ENCODE measurements around the gene FYCO1.

The FYCO1 gene

DNA sequence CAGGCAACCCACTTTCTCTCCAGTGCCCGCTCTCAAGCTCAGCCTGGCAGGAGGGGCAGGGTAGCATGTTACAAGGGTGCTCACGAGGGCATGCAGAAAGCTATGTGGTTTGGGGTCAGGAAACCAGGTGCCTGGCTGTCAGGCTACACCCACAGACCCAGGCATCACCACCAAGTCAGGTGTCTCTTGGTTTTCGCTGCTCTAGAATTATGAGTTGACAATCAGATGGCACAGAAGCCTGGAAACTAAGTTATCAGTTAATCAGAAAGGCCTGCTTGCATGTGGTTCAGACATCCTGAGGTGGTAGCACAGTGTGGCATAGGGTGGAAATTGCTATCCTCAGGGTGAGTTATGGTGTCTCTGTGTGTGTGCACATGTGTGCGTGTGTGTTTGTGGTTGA, 125.5 kb downstream of the FYCO1 start:
- peaks cover 0 to 13% (median 0%) of the 10 kb centered on the region in 10 experiments; a peak in 4 of 20 replicates for H3K4me1 ChIP-seq
- no peak overlapping the region for H3K27ac ChIP-seq
- 0 out of 22 replicates have a peak, but pooled peaks cover 0 to 3% (median 0%) of the 10 kb centered on the region in 11 experiments for H3K9me3 ChIP-seq (replicated peaks in 1 of 11)
- no peaks in the 10 kb centered on the region for H3K36me3 ChIP-seq
- H3K4me3 ChIP-seq, result no peak overlapping the region
- no peaks in the 10 kb centered on the region for H4K20me1 ChIP-seq
- TF ChIP-seq Cebpa-rat (IDR thresholded peaks at IDR 0.05), result no peak
- no peak overlapping the region for H3K4me2 ChIP-seq
- no peak overlapping the region for H3K9ac ChIP-seq
- H3K27me3 ChIP-seq, result no peaks in the 10 kb centered on the region

DNA sequence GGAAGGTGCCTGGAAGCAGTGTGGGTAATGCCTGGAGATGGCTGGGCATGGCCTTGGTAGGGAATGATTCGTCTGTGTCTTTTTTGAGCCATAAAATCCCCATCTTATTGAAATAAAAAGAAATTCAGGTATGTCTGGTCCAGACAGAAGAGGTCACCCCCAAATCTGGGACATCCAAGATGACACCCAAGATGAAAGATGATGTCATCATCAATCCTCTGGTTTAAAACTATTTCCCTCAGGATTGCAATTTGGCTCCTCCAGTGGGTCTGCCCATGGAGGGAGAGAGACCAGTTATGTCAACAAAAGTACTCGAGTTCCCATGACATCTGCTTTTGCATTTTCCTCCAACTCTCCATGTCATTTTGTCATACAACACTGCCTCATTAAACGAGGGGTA, 126.0 kb downstream of the FYCO1 start:
- no peaks in the 10 kb centered on the region for H4K20me1 ChIP-seq
- H3K27me3 ChIP-seq, result no peaks in the 10 kb centered on the region
- 0 out of 22 replicates have a peak, but pooled peaks cover 0 to 3% (median 0%) of the 10 kb centered on the region in 11 experiments for H3K9me3 ChIP-seq (replicated peaks in 1 of 11)
- no peak overlapping the region for H3K4me3 ChIP-seq
- no peak overlapping the region for H3K9ac ChIP-seq
- no peak overlapping the region for H3K4me2 ChIP-seq
- no peaks in the 10 kb centered on the region for H3K36me3 ChIP-seq
- TF ChIP-seq Cebpa-rat (IDR thresholded peaks at IDR 0.05), result no peak
- H3K27ac ChIP-seq, result no peak overlapping the region
- H3K4me1 ChIP-seq, result peaks cover 0 to 17% (median 0%) of the 10 kb centered on the region in 10 experiments; a peak in 4 of 20 replicates

DNA sequence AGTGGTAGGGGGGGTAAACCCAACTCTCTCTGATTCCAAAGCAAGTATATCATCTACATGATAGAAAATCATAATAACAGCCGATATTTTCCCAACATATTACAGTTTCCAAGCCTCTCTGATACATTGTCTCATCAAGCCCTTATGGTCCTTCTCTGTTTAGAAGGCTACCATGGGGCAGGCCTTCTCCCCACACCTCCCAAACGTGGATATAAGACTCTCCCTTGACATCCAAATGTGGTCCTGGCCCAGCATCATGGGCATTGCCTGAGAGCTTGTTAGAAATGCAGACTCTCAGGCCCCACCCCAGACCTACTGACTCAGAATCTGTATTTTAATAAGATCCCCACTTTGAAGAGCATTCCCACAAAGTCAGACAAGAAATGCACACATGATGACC, 127.0 kb downstream of the FYCO1 start:
- no peak overlapping the region for H3K4me3 ChIP-seq
- peaks cover 0 to 4% (median 2%) of the 10 kb centered on the region in 11 experiments; a peak in 10 of 22 replicates for H3K9me3 ChIP-seq (replicated peaks in 1 of 11)
- H3K4me1 ChIP-seq, result peaks cover 0 to 18% (median 0%) of the 10 kb centered on the region in 10 experiments; a peak in 4 of 20 replicates
- no peak overlapping the region for H3K9ac ChIP-seq
- H3K27ac ChIP-seq, result no peak overlapping the region
- H3K27me3 ChIP-seq, result no peaks in the 10 kb centered on the region
- no peak overlapping the region for H3K4me2 ChIP-seq
- H4K20me1 ChIP-seq, result no peaks in the 10 kb centered on the region
- no peak for TF ChIP-seq Cebpa-rat (IDR thresholded peaks at IDR 0.05)
- H3K36me3 ChIP-seq, result no peaks in the 10 kb centered on the region

GRCh38 chr3:45868213-45868612, 127.4 kb downstream of the FYCO1 start:
- H3K9ac ChIP-seq, result no peak overlapping the region
- peaks cover 0 to 9% (median 6%) of the 10 kb centered on the region in 11 experiments; a peak in 10 of 22 replicates for H3K9me3 ChIP-seq (replicated peaks in 1 of 11)
- no peak overlapping the region for H3K27ac ChIP-seq
- no peak overlapping the region for H3K4me3 ChIP-seq
- TF ChIP-seq Cebpa-rat (IDR thresholded peaks at IDR 0.05), result no peak
- no peaks in the 10 kb centered on the region for H4K20me1 ChIP-seq
- H3K4me2 ChIP-seq, result no peak overlapping the region
- no peaks in the 10 kb centered on the region for H3K36me3 ChIP-seq
- H3K4me1 ChIP-seq, result peaks cover 0 to 18% (median 0%) of the 10 kb centered on the region in 10 experiments; a peak in 4 of 20 replicates
- no peaks in the 10 kb centered on the region for H3K27me3 ChIP-seq
